HG02852 (cell line): ENCODE measurements around the gene DHRS3.

Experiments used
- ATAC-seq: cut with Tn5 transposase; IDR thresholded peaks from one replicate; pipeline ENCODE4 v1.9.1; 2021; ENCODE audit warnings: mild to moderate bottlenecking, moderate library complexity; ENCODE audit not compliant: unreplicated experiment

Gene DHRS3

GRCh38 chr1:12521096-12521495 lies 96.9 kb downstream of the DHRS3 start:
- no peak for ATAC-seq

GRCh38 chr1:12519693-12520364 lies 98.2 kb downstream of the DHRS3 start:
- ATAC-seq = no peak

GRCh38 chr1:12518931-12519692 lies 98.9 kb downstream of the DHRS3 start:
- no peak for ATAC-seq
